DOHH2 (cell line): Measurements from ENCODE around the gene ST3GAL5.

ENCODE experiments used
- H3F3A ChIP-seq: fragments of 200-600 bp; sonication (generic), shearing (Covaris generic); 2 replicates; pipeline ENCODE4 v1.6.0; 2016; ENCODE audit warnings: antibody characterized with exemption, mild to moderate bottlenecking; ENCODE audit not compliant: control insufficient read depth, insufficient read depth
- H3K27ac ChIP-seq: fragments of 200-600 bp; sonication (generic); 2 replicates; pipeline ENCODE4 v1.5.1; 2014; ENCODE audit warnings: low read depth, mild to moderate bottlenecking, low read length, moderate library complexity
- H3K27me3 ChIP-seq: fragments of 200-600 bp; sonication (generic); 2 replicates; pipeline ENCODE4 v1.6.1; 2014; ENCODE audit warnings: mild to moderate bottlenecking, low read length, mixed read lengths; ENCODE audit not compliant: control insufficient read depth
- H3K36me3 ChIP-seq: fragments of 200-600 bp; sonication (generic); 2 replicates; pipeline ENCODE4 v1.6.1; 2014; ENCODE audit warnings: mild to moderate bottlenecking, low read length, moderate library complexity, mixed read lengths; ENCODE audit not compliant: control insufficient read depth
- H3K4me1 ChIP-seq: fragments of 200-600 bp; sonication (generic); 2 replicates; pipeline ENCODE4 v1.6.1; 2014; ENCODE audit warnings: mild to moderate bottlenecking, low read length, mixed read lengths; ENCODE audit not compliant: control insufficient read depth
- H3K4me2 ChIP-seq: fragments of 200-600 bp; sonication (generic); 2 replicates; pipeline ENCODE4 v1.6.0; 2014; ENCODE audit warnings: mild to moderate bottlenecking, low read length, moderate library complexity
- H3K4me3 ChIP-seq: fragments of 200-600 bp; sonication (generic); 2 replicates; pipeline ENCODE4 v1.5.1; 2014; ENCODE audit warnings: mild to moderate bottlenecking, low read length, mixed read lengths
- H3K79me2 ChIP-seq: fragments of 200-600 bp; sonication (generic); 2 replicates; pipeline ENCODE4 v1.6.1; 2014; ENCODE audit warnings: mild to moderate bottlenecking, low read length, mixed read lengths; ENCODE audit not compliant: control insufficient read depth
- H3K9me2 ChIP-seq: fragments of 200-600 bp; sonication (generic); replicated peaks from 2 replicates; pipeline ENCODE4 v1.6.1; 2014; ENCODE audit warnings: mild to moderate bottlenecking, low read length, mixed read lengths; ENCODE audit not compliant: control insufficient read depth
- H3K9me3 ChIP-seq: fragments of 200-600 bp; sonication (generic); 2 replicates; pipeline ENCODE4 v1.6.1; 2014; ENCODE audit warnings: antibody characterized with exemption, low read length, mixed read lengths; ENCODE audit not compliant: control insufficient read depth, insufficient read depth
- H4K20me1 ChIP-seq: fragments of 200-600 bp; sonication (generic); 2 replicates; pipeline ENCODE4 v1.6.0; 2014; ENCODE audit warnings: low read depth, mild to moderate bottlenecking, antibody characterized with exemption, low read length, moderate library complexity; ENCODE audit not compliant: control insufficient read depth, insufficient read depth
- CTCF ChIP-seq: fragments of 200-600 bp; sonication (generic); IDR thresholded peaks from one replicate; pipeline ENCODE4 v1.5.1; 2014; ENCODE audit warnings: antibody characterized with exemption, mild to moderate bottlenecking, low read depth, low read length; ENCODE audit not compliant: poor library complexity, severe bottlenecking
- EZH2phosphoT487 ChIP-seq: fragments of 200-600 bp; sonication (generic); IDR thresholded peaks from 2 replicates; pipeline ENCODE4 v1.6.1; 2017; ENCODE audit warnings: borderline replicate concordance, mild to moderate bottlenecking, antibody characterized with exemption, low read length, moderate library complexity, mixed read lengths

ST3GAL5 gene

GRCh38 chr2:85822766-85823165 is 66.0 kb downstream of the ST3GAL5 start:
- H3K27me3 ChIP-seq = peaks cover 12% of the 10 kb centered on the region; the same call in 1 of the 2 replicates
- no peak overlapping the region for H3K27ac ChIP-seq
- H3K79me2 ChIP-seq = no peaks in the 10 kb centered on the region
- TF ChIP-seq EZH2phosphoT487 (no peak), CTCF (no peak)
- H4K20me1 ChIP-seq = no peaks in the 10 kb centered on the region
- H3K9me3 ChIP-seq = no peaks in the 10 kb centered on the region
- H3F3A ChIP-seq = no peaks in the 10 kb centered on the region
- no peak overlapping the region for H3K4me2 ChIP-seq
- H3K36me3 ChIP-seq = no peaks in the 10 kb centered on the region
- no peaks in the 10 kb centered on the region for H3K9me2 ChIP-seq
- no peaks in the 10 kb centered on the region for H3K4me1 ChIP-seq
- H3K4me3 ChIP-seq = no peak overlapping the region

- Histone ChIP-seq H3K79me2 (no peaks in the 10 kb centered on the region), H3K27ac (no peak overlapping the region), H3F3A (no peaks in the 10 kb centered on the region), H3K9me2 (no peaks in the 10 kb centered on the region), H3K36me3 (no peaks in the 10 kb centered on the region), H3K27me3 (peaks cover 12% of the 10 kb centered on the region; the same call in 1 of the 2 replicates), H3K9me3 (no peaks in the 10 kb centered on the region), H3K4me1 (no peaks in the 10 kb centered on the region), H4K20me1 (no peaks in the 10 kb centered on the region), H3K4me3 (no peak overlapping the region), H3K4me2 (no peak overlapping the region)
- no peak for TF ChIP-seq EZH2phosphoT487
These were observed 68.8 kb downstream of the ST3GAL5 start for GRCh38 chr2:85819811-85820510.

- H3K4me2 ChIP-seq = no peak overlapping the region
- TF ChIP-seq CTCF = no peak
- TF ChIP-seq EZH2phosphoT487 = no peak
These were observed 73.8 kb downstream of the ST3GAL5 start for GRCh38 chr2:85814802-85815550.

More at GRCh38 chr2:85814802-85815550, 73.8 kb downstream of the ST3GAL5 start:
- Histone ChIP-seq H3K27me3 (peaks cover 6% of the 10 kb centered on the region; the same call in 1 of the 2 replicates), H3K79me2 (no peaks in the 10 kb centered on the region), H3K36me3 (no peaks in the 10 kb centered on the region), H3K9me3 (no peaks in the 10 kb centered on the region), H3K4me3 (no peak overlapping the region), H3K27ac (no peak overlapping the region), H4K20me1 (no peaks in the 10 kb centered on the region), H3K9me2 (no peaks in the 10 kb centered on the region), H3K4me1 (0 out of 2 replicates have a peak, but pooled peaks cover 3% of the 10 kb centered on the region), H3F3A (no peaks in the 10 kb centered on the region)
